Measurements from ENCODE around the gene PRCC. TPM values are rescaled to one million over a fixed set of nuclear protein-coding genes. Genes with fewer than 3 reads are reported as not detected.

PRCC gene
- total RNA-seq, 1 donor from 2014 or later: 79.1 TPM

- Mint-ChIP-seq H3K36me3 (peaks cover 22% of the 10 kb centered on the region), H3K27ac (peak overlapping the region; percentile 35), H3K4me1 (ENCODE audit: unreplicated experiment) (peaks cover 36% of the 10 kb centered on the region), H3K4me3 (no peak overlapping the region), H3K9me3 (peaks cover 3% of the 10 kb centered on the region), H3K27me3 (no peaks in the 10 kb centered on the region)
- no peak for DNase-seq (ENCODE audit: extremely low spot score, unreplicated experiment)
- TF ChIP-seq CTCF (conservative IDR thresholded peaks at IDR 0.05): no peak
These were observed 10.2 kb downstream of the PRCC start for GRCh38 chr1:156777573-156777972.

GRCh38 chr1:156781585-156782186, 14.4 kb downstream of the PRCC start:
- Mint-ChIP-seq H3K36me3 (peaks cover 24% of the 10 kb centered on the region), H3K9me3 (no peaks in the 10 kb centered on the region), H3K27me3 (no peaks in the 10 kb centered on the region), H3K4me1 (ENCODE audit: unreplicated experiment) (peaks cover 16% of the 10 kb centered on the region), H3K4me3 (no peak overlapping the region), H3K27ac (no peak overlapping the region)
- no peak for DNase-seq (ENCODE audit: extremely low spot score, unreplicated experiment)
- TF ChIP-seq CTCF (conservative IDR thresholded peaks at IDR 0.05): no peak

GRCh38 chr1:156785458-156785857, 18.1 kb downstream of the PRCC start:
- H3K4me3 Mint-ChIP-seq: no peak overlapping the region
- H3K9me3 Mint-ChIP-seq: no peaks in the 10 kb centered on the region
- no peak overlapping the region for H3K27ac Mint-ChIP-seq
- H3K36me3 Mint-ChIP-seq: peaks cover 37% of the 10 kb centered on the region
- peaks cover 9% of the 10 kb centered on the region for H3K4me1 Mint-ChIP-seq (ENCODE audit: unreplicated experiment)
- no peak for TF ChIP-seq CTCF (conservative IDR thresholded peaks at IDR 0.05)
- no peak for DNase-seq (ENCODE audit: extremely low spot score, unreplicated experiment)
- no peaks in the 10 kb centered on the region for H3K27me3 Mint-ChIP-seq

- TF ChIP-seq CTCF (conservative IDR thresholded peaks at IDR 0.05): no peak
- no peaks in the 10 kb centered on the region for H3K9me3 Mint-ChIP-seq
- H3K27me3 Mint-ChIP-seq: no peaks in the 10 kb centered on the region
- no peak overlapping the region for H3K27ac Mint-ChIP-seq
- no peak overlapping the region for H3K4me3 Mint-ChIP-seq
- H3K36me3 Mint-ChIP-seq: peaks cover 29% of the 10 kb centered on the region
- H3K4me1 Mint-ChIP-seq (ENCODE audit: unreplicated experiment): peaks cover 6% of the 10 kb centered on the region
- no peak for DNase-seq (ENCODE audit: extremely low spot score, unreplicated experiment)
These were observed 19.3 kb downstream of the PRCC start for GRCh38 chr1:156786640-156787039.

GRCh38 chr1:156788136-156788535, 20.8 kb downstream of the PRCC start:
- Mint-ChIP-seq H3K4me3 (no peak overlapping the region), H3K36me3 (peaks cover 23% of the 10 kb centered on the region), H3K27ac (no peak overlapping the region), H3K27me3 (no peaks in the 10 kb centered on the region), H3K4me1 (ENCODE audit: unreplicated experiment) (no peaks in the 10 kb centered on the region), H3K9me3 (no peaks in the 10 kb centered on the region)
- TF ChIP-seq CTCF (conservative IDR thresholded peaks at IDR 0.05): no peak
- DNase-seq (ENCODE audit: extremely low spot score, unreplicated experiment): no peak

Data from type B pancreatic cell (in vitro differentiated cells).